Hepatocyte (in vitro differentiated cells): ENCODE measurements around the gene EPO.

Experiments used
- EZH2 ChIP-seq: fragments of 200-600 bp; sonication (generic); IDR thresholded peaks from 2 replicates; pipeline ENCODE4 v1.6.1; 2016; ENCODE audit warnings: antibody characterized with exemption, mild to moderate bottlenecking, borderline replicate concordance
- EZH2phosphoT487 ChIP-seq: fragments of 200-600 bp; sonication (generic); IDR thresholded peaks from one replicate; pipeline ENCODE4 v1.6.1; 2018; ENCODE audit warnings: antibody characterized with exemption, mild to moderate bottlenecking, low read depth, moderate library complexity; ENCODE audit not compliant: unreplicated experiment, severe bottlenecking
- TF ChIP-seq, protein P1 (sequence below): fragments of 200-600 bp; sonication (generic); IDR thresholded peaks from 2 replicates; pipeline ENCODE4 v1.5.1; 2016; ENCODE audit warnings: antibody characterized with exemption, mild to moderate bottlenecking; ENCODE audit not compliant: poor library complexity

GRCh38 chr7:100678291-100678984 lies 41.8 kb upstream of the EPO start:
- TF ChIP-seq, protein P1, sequence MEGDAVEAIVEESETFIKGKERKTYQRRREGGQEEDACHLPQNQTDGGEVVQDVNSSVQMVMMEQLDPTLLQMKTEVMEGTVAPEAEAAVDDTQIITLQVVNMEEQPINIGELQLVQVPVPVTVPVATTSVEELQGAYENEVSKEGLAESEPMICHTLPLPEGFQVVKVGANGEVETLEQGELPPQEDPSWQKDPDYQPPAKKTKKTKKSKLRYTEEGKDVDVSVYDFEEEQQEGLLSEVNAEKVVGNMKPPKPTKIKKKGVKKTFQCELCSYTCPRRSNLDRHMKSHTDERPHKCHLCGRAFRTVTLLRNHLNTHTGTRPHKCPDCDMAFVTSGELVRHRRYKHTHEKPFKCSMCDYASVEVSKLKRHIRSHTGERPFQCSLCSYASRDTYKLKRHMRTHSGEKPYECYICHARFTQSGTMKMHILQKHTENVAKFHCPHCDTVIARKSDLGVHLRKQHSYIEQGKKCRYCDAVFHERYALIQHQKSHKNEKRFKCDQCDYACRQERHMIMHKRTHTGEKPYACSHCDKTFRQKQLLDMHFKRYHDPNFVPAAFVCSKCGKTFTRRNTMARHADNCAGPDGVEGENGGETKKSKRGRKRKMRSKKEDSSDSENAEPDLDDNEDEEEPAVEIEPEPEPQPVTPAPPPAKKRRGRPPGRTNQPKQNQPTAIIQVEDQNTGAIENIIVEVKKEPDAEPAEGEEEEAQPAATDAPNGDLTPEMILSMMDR = no peak
- TF ChIP-seq EZH2 (no peak), EZH2phosphoT487 (no peak)
